Keratinocyte (primary cell): Measurements from ENCODE around the gene PAQR5. TPM values are rescaled to one million over a fixed set of nuclear protein-coding genes. Genes with fewer than 3 reads are reported as not detected.
A peak's percentile ranks its signal among the peaks of the same experiment; 100 is the strongest.

Experiments used
- DNase-seq: peaks from one replicate; pipeline ENCODE4 v3.0.0-alpha.2; 2011; ENCODE audit warnings: low read depth, missing footprints, low spot score
- FAIRE-seq: peaks from 2 replicates; lab custom pipeline; 2011; peaks lifted over from hg19 to GRCh38; lab: Jason Lieb, UNC
- H2AFZ ChIP-seq: 2 replicates; pipeline ENCODE4 v1.6.0; 2012; ENCODE audit warnings: low read length, control low read depth, inconsistent platforms; ENCODE audit not compliant: control insufficient read depth
- H3K27ac ChIP-seq: 2 replicates; pipeline ENCODE4 v1.5.1; 2011; ENCODE audit warnings: low read length; ENCODE audit not compliant: control insufficient read depth, insufficient read depth
- H3K27me3 ChIP-seq: 3 replicates; pipeline ENCODE4 v1.6.0; 2011; ENCODE audit warnings: low read length; ENCODE audit not compliant: control insufficient read depth, insufficient read depth; ENCODE audit errors: extremely low read depth
- H3K36me3 ChIP-seq, 2 experiments: 2 replicates in 1 of 2; 3 replicates in 1 of 2; pipeline ENCODE4 v1.5.1; 2011; ENCODE audit warnings: low read length in 2 of 2, mild to moderate bottlenecking in 1 of 2; ENCODE audit not compliant: control insufficient read depth in 2 of 2, insufficient read depth in 2 of 2; ENCODE audit errors: extremely low read depth in 1 of 2
- H3K4me1 ChIP-seq: 3 replicates; pipeline ENCODE4 v1.5.1; 2011; ENCODE audit warnings: low read length; ENCODE audit not compliant: control insufficient read depth, insufficient read depth; ENCODE audit errors: extremely low read depth
- H3K4me2 ChIP-seq: 3 replicates; pipeline ENCODE4 v1.6.0; 2011; ENCODE audit warnings: low read depth, low read length; ENCODE audit not compliant: control insufficient read depth, insufficient read depth; ENCODE audit errors: extremely low read depth
- H3K4me3 ChIP-seq, 3 experiments: fragments of 200-600 bp in 1 of 3; sonication (generic) in 1 of 3; 2 replicates in 2 of 3; 3 replicates in 1 of 3; pipeline ENCODE4 v1.5.1; 2011 to 2016; ENCODE audit warnings: low read length in 3 of 3, mild to moderate bottlenecking in 3 of 3, control low read depth in 2 of 3, inconsistent platforms in 1 of 3, low read depth in 1 of 3, mixed read lengths in 1 of 3, mixed run types in 1 of 3, moderate library complexity in 1 of 3; ENCODE audit not compliant: control insufficient read depth in 2 of 3, insufficient read depth in 2 of 3; ENCODE audit errors: extremely low read depth in 1 of 3
- H3K79me2 ChIP-seq: 2 replicates; pipeline ENCODE4 v1.6.0; 2012; ENCODE audit warnings: low read length; ENCODE audit not compliant: control insufficient read depth, insufficient read depth
- H3K9ac ChIP-seq: 3 replicates; pipeline ENCODE4 v1.6.0; 2011; ENCODE audit warnings: low read length; ENCODE audit not compliant: control insufficient read depth, insufficient read depth; ENCODE audit errors: extremely low read depth
- H3K9me1 ChIP-seq: 3 replicates; pipeline ENCODE4 v1.6.0; 2011; ENCODE audit warnings: low read length; ENCODE audit not compliant: control insufficient read depth, insufficient read depth; ENCODE audit errors: extremely low read depth
- H3K9me3 ChIP-seq: 2 replicates; pipeline ENCODE4 v1.5.1; 2012; ENCODE audit warnings: low read depth, low read length; ENCODE audit not compliant: control insufficient read depth
- H4K20me1 ChIP-seq: 3 replicates; pipeline ENCODE4 v1.6.0; 2011; ENCODE audit warnings: low read length; ENCODE audit not compliant: control insufficient read depth, insufficient read depth; ENCODE audit errors: extremely low read depth
- CTCF ChIP-seq, 3 experiments: IDR thresholded peaks in 1 of 3; conservative IDR thresholded peaks in 1 of 3; optimal IDR thresholded peaks in 1 of 3; 2 replicates in 2 of 3; 3 replicates in 1 of 3; pipeline versions ENCODE3 to v1.5.1; 2011; ENCODE audit warnings: low read length in 3 of 3, mild to moderate bottlenecking in 3 of 3, moderate library complexity in 2 of 3, control low read depth in 1 of 3, inconsistent platforms in 1 of 3; ENCODE audit not compliant: insufficient read depth in 2 of 3; ENCODE audit errors: extremely low read depth in 1 of 3
- EZH2 ChIP-seq: IDR thresholded peaks from one replicate; pipeline ENCODE4 v1.6.1; 2012; ENCODE audit warnings: inconsistent platforms, mild to moderate bottlenecking, low read length, moderate library complexity
- dilution Hi-C: fragments of 300-500 bp; cut with MboI; formaldehyde crosslinking; loops from one replicate; pipeline ENCODE4 v1.7.0; 2020; ENCODE audit warnings: low sequenced_read_pairs; ENCODE audit not compliant: extremely low pct_ligation_motif_present
- polyA plus RNA-seq, 5 experiments: library from polyadenylated mRNA; depleted of rRNA in 3 of 5; stranded (reverse) in 3 of 5; stranded (forward) in 1 of 5; unstranded in 1 of 5; fragments of >200 nt; gene quantifications; 1 replicate in 1 of 5; 2 replicates in 3 of 5; 3 replicates in 1 of 5; pipeline versions ENCODE4 v1.2.1 to v1.2.3, GENCODE V29; 2011 to 2012; ENCODE audit warnings: missing spikeins in 2 of 5, low read depth in 1 of 5, low replicate concordance in 1 of 5

Gene PAQR5
- polyA plus RNA-seq, 1 donor (not counting 4 experiments of a cell fraction or from before 2014, with no cell fraction given), result 0.30 TPM

GRCh38 chr15:69386284-69386683, 87.6 kb downstream of the PAQR5 start:
- DNase-seq, result no peak
- Histone ChIP-seq H3K27ac (no peak overlapping the region), H3K79me2 (no peaks in the 10 kb centered on the region), H3K9me1 (peaks cover 3% of the 10 kb centered on the region), H3K36me3 (no peaks in the 10 kb centered on the region), H3K27me3 (peaks cover 5% of the 10 kb centered on the region), H3K4me2 (no peak overlapping the region), H4K20me1 (no peaks in the 10 kb centered on the region), H3K4me3 (no peak overlapping the region), H2AFZ (no peak overlapping the region), H3K4me1 (peaks cover 22% of the 10 kb centered on the region), H3K9me3 (no peaks in the 10 kb centered on the region), H3K9ac (no peak overlapping the region)
- TF ChIP-seq CTCF (optimal IDR thresholded peaks at IDR 0.05 in 1 of 3, IDR thresholded peaks at IDR 0.05 in 1 of 3, conservative IDR thresholded peaks at IDR 0.05 in 1 of 3; ENCODE audit: extremely low read depth in 1 of 3, insufficient read depth in 2 of 3, low read length in 3 of 3), result no peak
- TF ChIP-seq EZH2, result no peak
- dilution Hi-C loops, result no loop called here
- FAIRE-seq, result no peak

GRCh38 chr15:69388260-69388705, 89.6 kb downstream of the PAQR5 start:
- no peaks in the 10 kb centered on the region for H3K27me3 ChIP-seq
- H3K4me3 ChIP-seq, result no peak overlapping the region
- H3K9ac ChIP-seq, result no peak overlapping the region
- peaks cover 3% of the 10 kb centered on the region for H3K9me1 ChIP-seq
- H3K4me2 ChIP-seq, result peak overlapping the region; percentile 38
- no peak for DNase-seq
- H3K9me3 ChIP-seq, result no peaks in the 10 kb centered on the region
- no peaks in the 10 kb centered on the region for H4K20me1 ChIP-seq
- H2AFZ ChIP-seq, result no peak overlapping the region
- peaks cover 28% of the 10 kb centered on the region for H3K4me1 ChIP-seq
- dilution Hi-C loops, result no loop called here
- no peaks in the 10 kb centered on the region for H3K79me2 ChIP-seq
- TF ChIP-seq CTCF (optimal IDR thresholded peaks at IDR 0.05 in 1 of 3, IDR thresholded peaks at IDR 0.05 in 1 of 3, conservative IDR thresholded peaks at IDR 0.05 in 1 of 3; ENCODE audit: extremely low read depth in 1 of 3, insufficient read depth in 2 of 3, low read length in 3 of 3) (no peak), EZH2 (no peak)
- no peaks in the 10 kb centered on the region for H3K36me3 ChIP-seq
- H3K27ac ChIP-seq, result no peak overlapping the region
- peak; percentile 96 for FAIRE-seq
